Measurements from ENCODE around the gene MSH2.

DNA sequence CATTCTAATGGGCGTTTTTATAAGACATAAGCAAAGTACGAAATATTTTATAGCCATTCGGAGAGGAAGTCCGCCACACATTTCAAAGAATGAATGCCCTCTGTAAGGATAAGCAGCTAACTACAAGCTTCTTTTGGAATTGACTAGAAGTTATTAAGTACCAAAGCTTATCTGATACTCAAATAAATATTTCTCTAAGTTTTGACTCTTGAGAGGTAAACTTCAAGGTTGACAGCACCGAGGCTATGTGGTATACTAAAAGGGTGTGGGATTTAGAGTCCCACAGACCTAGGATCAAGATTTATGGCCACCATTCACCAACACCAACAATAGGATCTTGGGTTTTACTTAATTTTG lies 48.1 kb upstream of the MSH2 start:
- no peak for TF ChIP-seq ZNF274 (IDR thresholded peaks at IDR 0.05; ENCODE audit: low read depth, low read length)
- no peak for TF ChIP-seq SUZ12 (IDR thresholded peaks at IDR 0.05; ENCODE audit: extremely low read depth, insufficient read depth, insufficient read length)
- no peak for TF ChIP-seq YY1 (IDR thresholded peaks at IDR 0.05; ENCODE audit: insufficient read depth, insufficient read length)

Data from NT2/D1 (cell line).